ENCODE measurements around the gene ADAMTSL1. TPM values are rescaled to one million over a fixed set of nuclear protein-coding genes. Genes with fewer than 3 reads are reported as not detected.

Gene ADAMTSL1
- total RNA-seq, 1 experiment from 2014 or later, result not detected

DNA sequence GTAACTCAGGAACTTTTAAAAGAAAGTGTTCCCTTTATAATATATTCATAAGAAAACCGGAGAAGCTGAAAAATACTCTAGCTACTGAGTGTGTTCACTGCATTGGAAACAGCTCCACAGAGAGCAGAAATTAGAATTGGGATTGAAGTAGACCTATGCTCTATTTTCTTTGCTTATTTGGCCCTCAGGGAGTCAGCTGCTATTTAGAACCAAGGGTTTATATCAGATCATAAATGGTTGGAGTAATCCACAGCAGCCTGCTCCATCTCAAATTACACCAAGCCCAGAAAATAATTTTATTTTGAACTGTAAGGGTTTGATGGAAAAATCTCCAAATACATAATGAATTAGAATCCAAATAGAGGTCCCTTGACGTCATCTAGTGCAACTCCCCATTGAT, 202.6 kb downstream of the ADAMTSL1 start:
- no peak overlapping the region for H3K27ac ChIP-seq (ENCODE audit: low read length)
- ATAC-seq (no peak), DNase-seq (ENCODE audit: low read depth, low spot score) (no peak)
- intact Hi-C loops (cut with micrococcal nuclease; ENCODE audit: unreplicated experiment), result no loop called here
- BruUV-seq (replicated peaks), result no TSS peak
- no peaks in the 10 kb centered on the region for H3K36me3 ChIP-seq (ENCODE audit: control insufficient read depth, insufficient read depth, low read length)
- ChIA-PET CTCF (no interaction called here), POLR2A (no interaction called here)
- no peak overlapping the region for H3K4me3 ChIP-seq (ENCODE audit: low read depth in 2 of 2, low read length in 2 of 2)
- no peaks in the 10 kb centered on the region for H3K9me3 ChIP-seq (ENCODE audit: control insufficient read depth, insufficient read depth, low read depth, low read length)
- TF ChIP-seq SIN3A (IDR thresholded peaks at IDR 0.05; ENCODE audit: borderline replicate concordance, insufficient read depth, low read depth, low read length) (no peak), POLR2AphosphoS5 (IDR thresholded peaks at IDR 0.05; ENCODE audit: low read depth, low read length) (no peak)
- H3K4me1 ChIP-seq (ENCODE audit: control insufficient read depth, insufficient read depth, low read length), result no peaks in the 10 kb centered on the region
- in situ Hi-C loops (cut with HindIII; ENCODE audit: low pct_unique_long_range_greater_than_20kb, low sequenced_read_pairs), result no loop called here
- no peaks in the 10 kb centered on the region for H3K27me3 ChIP-seq (ENCODE audit: control insufficient read depth, insufficient read depth, low read length)

GRCh38 chr9:18678821-18679590, 205.1 kb downstream of the ADAMTSL1 start:
- Histone ChIP-seq H3K27ac (ENCODE audit: low read length) (no peak overlapping the region), H3K9me3 (ENCODE audit: control insufficient read depth, insufficient read depth, low read depth, low read length) (no peaks in the 10 kb centered on the region), H3K36me3 (ENCODE audit: control insufficient read depth, insufficient read depth, low read length) (no peaks in the 10 kb centered on the region), H3K4me3 (ENCODE audit: low read depth in 2 of 2, low read length in 2 of 2) (no peak overlapping the region), H3K4me1 (ENCODE audit: control insufficient read depth, insufficient read depth, low read length) (no peaks in the 10 kb centered on the region), H3K27me3 (ENCODE audit: control insufficient read depth, insufficient read depth, low read length) (no peaks in the 10 kb centered on the region)
- ATAC-seq, result no peak
- TF ChIP-seq, protein P1, sequence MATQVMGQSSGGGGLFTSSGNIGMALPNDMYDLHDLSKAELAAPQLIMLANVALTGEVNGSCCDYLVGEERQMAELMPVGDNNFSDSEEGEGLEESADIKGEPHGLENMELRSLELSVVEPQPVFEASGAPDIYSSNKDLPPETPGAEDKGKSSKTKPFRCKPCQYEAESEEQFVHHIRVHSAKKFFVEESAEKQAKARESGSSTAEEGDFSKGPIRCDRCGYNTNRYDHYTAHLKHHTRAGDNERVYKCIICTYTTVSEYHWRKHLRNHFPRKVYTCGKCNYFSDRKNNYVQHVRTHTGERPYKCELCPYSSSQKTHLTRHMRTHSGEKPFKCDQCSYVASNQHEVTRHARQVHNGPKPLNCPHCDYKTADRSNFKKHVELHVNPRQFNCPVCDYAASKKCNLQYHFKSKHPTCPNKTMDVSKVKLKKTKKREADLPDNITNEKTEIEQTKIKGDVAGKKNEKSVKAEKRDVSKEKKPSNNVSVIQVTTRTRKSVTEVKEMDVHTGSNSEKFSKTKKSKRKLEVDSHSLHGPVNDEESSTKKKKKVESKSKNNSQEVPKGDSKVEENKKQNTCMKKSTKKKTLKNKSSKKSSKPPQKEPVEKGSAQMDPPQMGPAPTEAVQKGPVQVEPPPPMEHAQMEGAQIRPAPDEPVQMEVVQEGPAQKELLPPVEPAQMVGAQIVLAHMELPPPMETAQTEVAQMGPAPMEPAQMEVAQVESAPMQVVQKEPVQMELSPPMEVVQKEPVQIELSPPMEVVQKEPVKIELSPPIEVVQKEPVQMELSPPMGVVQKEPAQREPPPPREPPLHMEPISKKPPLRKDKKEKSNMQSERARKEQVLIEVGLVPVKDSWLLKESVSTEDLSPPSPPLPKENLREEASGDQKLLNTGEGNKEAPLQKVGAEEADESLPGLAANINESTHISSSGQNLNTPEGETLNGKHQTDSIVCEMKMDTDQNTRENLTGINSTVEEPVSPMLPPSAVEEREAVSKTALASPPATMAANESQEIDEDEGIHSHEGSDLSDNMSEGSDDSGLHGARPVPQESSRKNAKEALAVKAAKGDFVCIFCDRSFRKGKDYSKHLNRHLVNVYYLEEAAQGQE (IDR thresholded peaks at IDR 0.05; ENCODE audit: insufficient read depth in 1 of 2, low read depth in 2 of 2, low read length in 1 of 2), result no peak
- no peak for TF ChIP-seq POLR2AphosphoS5 (IDR thresholded peaks at IDR 0.05; ENCODE audit: low read depth, low read length)
- no peak for TF ChIP-seq SIN3A (IDR thresholded peaks at IDR 0.05; ENCODE audit: borderline replicate concordance, insufficient read depth, low read depth, low read length)
- no peak for TF ChIP-seq TCF7L2 (IDR thresholded peaks at IDR 0.05; ENCODE audit: low read depth, low read length)
- no peak for TF ChIP-seq CTCF (IDR thresholded peaks at IDR 0.05)
- DNase-seq (ENCODE audit: low read depth, low spot score), result no peak
- POLR2A ChIA-PET, result interaction anchor here (0.6 kb wide), 1 partner anchor 644 kb away, joined by 10 read pairs; no protein-coding TSS in a partner anchor
- BruUV-seq (replicated peaks), result no TSS peak
- CTCF ChIA-PET, result no interaction called here
- intact Hi-C loops (cut with micrococcal nuclease; ENCODE audit: unreplicated experiment) (no loop called here), in situ Hi-C loops (cut with HindIII; ENCODE audit: low pct_unique_long_range_greater_than_20kb, low sequenced_read_pairs) (no loop called here)

- ChIA-PET CTCF (no interaction called here), POLR2A (no interaction called here)
- Histone ChIP-seq H3K4me3 (ENCODE audit: low read depth in 2 of 2, low read length in 2 of 2) (no peak overlapping the region), H3K27ac (ENCODE audit: low read length) (no peak overlapping the region), H3K36me3 (ENCODE audit: control insufficient read depth, insufficient read depth, low read length) (no peaks in the 10 kb centered on the region), H3K9me3 (ENCODE audit: control insufficient read depth, insufficient read depth, low read depth, low read length) (no peaks in the 10 kb centered on the region), H3K4me1 (ENCODE audit: control insufficient read depth, insufficient read depth, low read length) (no peaks in the 10 kb centered on the region), H3K27me3 (ENCODE audit: control insufficient read depth, insufficient read depth, low read length) (no peaks in the 10 kb centered on the region)
- DNase-seq (ENCODE audit: low read depth, low spot score) (no peak), ATAC-seq (no peak)
- no TSS peak for BruUV-seq (replicated peaks)
- in situ Hi-C loops (cut with HindIII; ENCODE audit: low pct_unique_long_range_greater_than_20kb, low sequenced_read_pairs), result no loop called here
- TF ChIP-seq, protein P1 (IDR thresholded peaks at IDR 0.05; ENCODE audit: insufficient read depth in 1 of 2, low read depth in 2 of 2, low read length in 1 of 2), result no peak
- TF ChIP-seq POLR2AphosphoS5 (IDR thresholded peaks at IDR 0.05; ENCODE audit: low read depth, low read length) (no peak), TCF7L2 (IDR thresholded peaks at IDR 0.05; ENCODE audit: low read depth, low read length) (no peak), CTCF (IDR thresholded peaks at IDR 0.05) (no peak), SIN3A (IDR thresholded peaks at IDR 0.05; ENCODE audit: borderline replicate concordance, insufficient read depth, low read depth, low read length) (no peak)
- intact Hi-C loops (cut with micrococcal nuclease; ENCODE audit: unreplicated experiment), result no loop called here
Observed at GRCh38 chr9:18682907-18683306, 209.0 kb downstream of the ADAMTSL1 start.

Measured in Panc1 (cell line).